WTC11 (cell line): ENCODE results near the gene RHOF. TPM values are rescaled to one million over a fixed set of nuclear protein-coding genes. Genes with fewer than 3 reads are reported as not detected.
A peak's percentile ranks its signal among the peaks of the same experiment; 100 is the strongest.

Experiments
- CREB1 ChIP-seq: sonication (generic); formaldehyde crosslinking; IDR thresholded peaks from 2 replicates; pipeline ENCODE4 v1.8.0; 2023; ENCODE audit warnings: mild to moderate bottlenecking, missing genetic modification reagents
- EMX1 ChIP-seq: fragments of 250-450 bp; sonication (Bioruptor Pico); IDR thresholded peaks from 2 replicates; pipeline ENCODE4 v1.8.0; 2021; ENCODE audit warnings: mild to moderate bottlenecking
- FOXK1 ChIP-seq: sonication (generic); formaldehyde crosslinking; IDR thresholded peaks from 2 replicates; pipeline ENCODE4 v1.8.0; 2022; ENCODE audit warnings: mild to moderate bottlenecking, moderate library complexity, missing genetic modification reagents
- FOXP1 ChIP-seq: sonication (generic); formaldehyde crosslinking; IDR thresholded peaks from 2 replicates; pipeline ENCODE4 v1.8.0; 2022; ENCODE audit warnings: missing genetic modification reagents, mild to moderate bottlenecking, moderate library complexity, borderline replicate concordance
- GRHL2 ChIP-seq: fragments of 250-450 bp; sonication (Bioruptor Pico); IDR thresholded peaks from 2 replicates; pipeline ENCODE4 v1.8.0; 2022; ENCODE audit warnings: mild to moderate bottlenecking, moderate library complexity; ENCODE audit not compliant: insufficient replicate concordance, severe bottlenecking
- HMGA2 ChIP-seq: fragments of 250-450 bp; sonication (Bioruptor Pico); IDR thresholded peaks from 2 replicates; pipeline ENCODE4 v1.4.0; 2021; ENCODE audit warnings: mild to moderate bottlenecking, moderate library complexity
- MYBL2 ChIP-seq: sonication (generic); formaldehyde crosslinking; IDR thresholded peaks from 2 replicates; pipeline ENCODE4 v1.8.1; 2023; ENCODE audit warnings: mild to moderate bottlenecking, moderate library complexity, missing genetic modification reagents
- NFATC4 ChIP-seq: fragments of 250-450 bp; sonication (Bioruptor Pico); IDR thresholded peaks from 2 replicates; pipeline ENCODE4 v1.9.0; 2021; ENCODE audit warnings: mild to moderate bottlenecking
- NFYB ChIP-seq: sonication (generic); formaldehyde crosslinking; conservative IDR thresholded peaks from 2 replicates; pipeline ENCODE4 v1.8.0; 2022; ENCODE audit warnings: low read depth, missing genetic modification reagents
- RELA ChIP-seq: sonication (generic); formaldehyde crosslinking; IDR thresholded peaks from 2 replicates; pipeline ENCODE4 v1.8.1; 2022; ENCODE audit warnings: missing genetic modification reagents, mild to moderate bottlenecking, borderline replicate concordance
- RORB ChIP-seq: fragments of 250-450 bp; sonication (Bioruptor Pico); IDR thresholded peaks from 2 replicates; pipeline ENCODE4 v1.9.0; 2021; ENCODE audit warnings: mild to moderate bottlenecking
- ZNF219 ChIP-seq: sonication (generic); formaldehyde crosslinking; IDR thresholded peaks from 2 replicates; pipeline ENCODE4 v1.8.0; 2023; ENCODE audit warnings: missing genetic modification reagents, mild to moderate bottlenecking, borderline replicate concordance
- ZNF232 ChIP-seq: sonication (generic); formaldehyde crosslinking; IDR thresholded peaks from 2 replicates; pipeline ENCODE4 v1.8.0; 2022; ENCODE audit warnings: mild to moderate bottlenecking, missing genetic modification reagents
- ZNF263 ChIP-seq: sonication (generic); formaldehyde crosslinking; IDR thresholded peaks from 2 replicates; pipeline ENCODE4 v1.8.1; 2022; ENCODE audit warnings: low read depth, mild to moderate bottlenecking, moderate library complexity, missing genetic modification reagents
- total RNA-seq: library from RNA; stranded (reverse); gene quantifications from 3 replicates; pipeline ENCODE4 v1.2.3, GENCODE V29; 2021
- TF ChIP-seq, protein P1 (sequence below): fragments of 250-450 bp; sonication (Bioruptor Pico); IDR thresholded peaks from 2 replicates; pipeline ENCODE4 v1.9.0; 2021; ENCODE audit warnings: mild to moderate bottlenecking, borderline replicate concordance
- TF ChIP-seq, protein P2 (sequence below): sonication (generic); formaldehyde crosslinking; IDR thresholded peaks from 2 replicates; pipeline ENCODE4 v1.8.1; 2023; ENCODE audit warnings: mild to moderate bottlenecking, missing genetic modification reagents
- TF ChIP-seq, protein P3 (sequence below): sonication (generic); formaldehyde crosslinking; IDR thresholded peaks from 2 replicates; pipeline ENCODE4 v1.8.0; 2022; ENCODE audit warnings: mild to moderate bottlenecking, missing genetic modification reagents
- TF ChIP-seq, protein P4 (sequence below): fragments of 200-600 bp; IDR thresholded peaks from 2 replicates; pipeline ENCODE4 v1.8.0; 2022; ENCODE audit warnings: antibody characterized with exemption
- TF ChIP-seq, protein P5 (sequence below): sonication (generic); formaldehyde crosslinking; conservative IDR thresholded peaks from 2 replicates; pipeline ENCODE4 v1.8.1; 2023; ENCODE audit warnings: mild to moderate bottlenecking, low read depth, missing genetic modification reagents, moderate library complexity
- TF ChIP-seq, protein P6 (sequence below): sonication (generic); formaldehyde crosslinking; IDR thresholded peaks from 2 replicates; pipeline ENCODE4 v1.8.0; 2023; ENCODE audit warnings: missing genetic modification reagents
- TF ChIP-seq, protein P7 (sequence below): fragments of 250-450 bp; sonication (Bioruptor Pico); IDR thresholded peaks from 2 replicates; pipeline ENCODE4 v1.9.0; 2021; ENCODE audit warnings: moderate library complexity, mild to moderate bottlenecking, inconsistent platforms, borderline replicate concordance
- TF ChIP-seq, protein P8 (sequence below): sonication (generic); formaldehyde crosslinking; IDR thresholded peaks from 2 replicates; pipeline ENCODE4 v1.8.1; 2022; ENCODE audit warnings: low read depth, missing genetic modification reagents, borderline replicate concordance

RHOF gene
- total RNA-seq, 1 experiment from 2014 or later, result 45.3 TPM

DNA sequence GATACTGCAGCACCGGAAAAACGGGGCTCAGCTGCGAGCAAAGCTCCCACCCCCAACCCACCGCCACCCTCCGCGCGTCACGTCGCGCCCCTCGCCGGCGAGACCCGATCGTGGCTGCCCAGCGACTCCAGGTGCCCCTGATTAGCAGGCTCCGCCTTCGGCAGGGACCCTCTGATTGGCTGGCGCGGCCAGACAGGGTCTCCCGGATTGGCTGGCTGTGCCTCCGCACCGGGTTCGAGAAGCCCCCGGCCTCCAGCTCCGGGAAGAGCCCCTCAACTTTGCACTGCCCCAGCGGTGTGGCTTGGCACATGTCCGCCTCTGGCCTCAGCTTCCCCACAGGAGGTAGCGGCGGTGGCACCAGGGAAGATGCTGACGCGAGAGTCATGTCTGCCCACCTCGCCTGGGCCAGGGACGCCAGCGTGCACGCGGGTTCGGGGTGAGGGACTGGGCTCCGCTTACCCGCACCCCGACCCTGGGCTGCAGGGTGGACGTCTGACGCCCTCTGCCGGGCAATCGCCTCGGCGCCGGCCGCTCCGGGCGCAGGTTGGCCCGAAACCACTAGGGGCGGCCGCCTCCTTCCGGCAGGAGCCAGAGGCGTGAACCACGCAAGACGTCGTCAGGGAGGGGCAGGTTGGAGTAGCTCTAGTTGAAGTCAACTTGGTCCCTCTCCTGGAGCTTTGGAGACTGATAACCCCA lies 498 bp upstream of the RHOF start (continued):
- TF ChIP-seq, protein P1, sequence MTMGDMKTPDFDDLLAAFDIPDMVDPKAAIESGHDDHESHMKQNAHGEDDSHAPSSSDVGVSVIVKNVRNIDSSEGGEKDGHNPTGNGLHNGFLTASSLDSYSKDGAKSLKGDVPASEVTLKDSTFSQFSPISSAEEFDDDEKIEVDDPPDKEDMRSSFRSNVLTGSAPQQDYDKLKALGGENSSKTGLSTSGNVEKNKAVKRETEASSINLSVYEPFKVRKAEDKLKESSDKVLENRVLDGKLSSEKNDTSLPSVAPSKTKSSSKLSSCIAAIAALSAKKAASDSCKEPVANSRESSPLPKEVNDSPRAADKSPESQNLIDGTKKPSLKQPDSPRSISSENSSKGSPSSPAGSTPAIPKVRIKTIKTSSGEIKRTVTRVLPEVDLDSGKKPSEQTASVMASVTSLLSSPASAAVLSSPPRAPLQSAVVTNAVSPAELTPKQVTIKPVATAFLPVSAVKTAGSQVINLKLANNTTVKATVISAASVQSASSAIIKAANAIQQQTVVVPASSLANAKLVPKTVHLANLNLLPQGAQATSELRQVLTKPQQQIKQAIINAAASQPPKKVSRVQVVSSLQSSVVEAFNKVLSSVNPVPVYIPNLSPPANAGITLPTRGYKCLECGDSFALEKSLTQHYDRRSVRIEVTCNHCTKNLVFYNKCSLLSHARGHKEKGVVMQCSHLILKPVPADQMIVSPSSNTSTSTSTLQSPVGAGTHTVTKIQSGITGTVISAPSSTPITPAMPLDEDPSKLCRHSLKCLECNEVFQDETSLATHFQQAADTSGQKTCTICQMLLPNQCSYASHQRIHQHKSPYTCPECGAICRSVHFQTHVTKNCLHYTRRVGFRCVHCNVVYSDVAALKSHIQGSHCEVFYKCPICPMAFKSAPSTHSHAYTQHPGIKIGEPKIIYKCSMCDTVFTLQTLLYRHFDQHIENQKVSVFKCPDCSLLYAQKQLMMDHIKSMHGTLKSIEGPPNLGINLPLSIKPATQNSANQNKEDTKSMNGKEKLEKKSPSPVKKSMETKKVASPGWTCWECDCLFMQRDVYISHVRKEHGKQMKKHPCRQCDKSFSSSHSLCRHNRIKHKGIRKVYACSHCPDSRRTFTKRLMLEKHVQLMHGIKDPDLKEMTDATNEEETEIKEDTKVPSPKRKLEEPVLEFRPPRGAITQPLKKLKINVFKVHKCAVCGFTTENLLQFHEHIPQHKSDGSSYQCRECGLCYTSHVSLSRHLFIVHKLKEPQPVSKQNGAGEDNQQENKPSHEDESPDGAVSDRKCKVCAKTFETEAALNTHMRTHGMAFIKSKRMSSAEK (CRISPR knock-in tag), result no peak
- TF ChIP-seq ZNF263 (peak; percentile 22; the same call in 1 of the 2 replicates), CREB1 (CRISPR knock-in tag) (peak; percentile 79), GRHL2 (CRISPR knock-in tag) (no peak), RELA (peak; percentile 96), FOXK1 (CRISPR knock-in tag) (no peak; the same call in 1 of the 2 replicates), MYBL2 (CRISPR knock-in tag) (peak; percentile 83; the same call in 1 of the 2 replicates), ZNF219 (CRISPR knock-in tag) (0 out of 2 replicates have a peak, but pooled peaks have one; percentile 47), HMGA2 (CRISPR knock-in tag) (no peak), NFYB (CRISPR knock-in tag) (peak; percentile 78), RORB (CRISPR knock-in tag) (no peak), NFATC4 (peak; percentile 79), FOXP1 (CRISPR knock-in tag) (peak; percentile 96), EMX1 (CRISPR knock-in tag) (peak; percentile 61; the same call in 1 of the 2 replicates), ZNF232 (CRISPR knock-in tag) (peak; percentile 82; the same call in 1 of the 2 replicates)
- TF ChIP-seq, protein P2, sequence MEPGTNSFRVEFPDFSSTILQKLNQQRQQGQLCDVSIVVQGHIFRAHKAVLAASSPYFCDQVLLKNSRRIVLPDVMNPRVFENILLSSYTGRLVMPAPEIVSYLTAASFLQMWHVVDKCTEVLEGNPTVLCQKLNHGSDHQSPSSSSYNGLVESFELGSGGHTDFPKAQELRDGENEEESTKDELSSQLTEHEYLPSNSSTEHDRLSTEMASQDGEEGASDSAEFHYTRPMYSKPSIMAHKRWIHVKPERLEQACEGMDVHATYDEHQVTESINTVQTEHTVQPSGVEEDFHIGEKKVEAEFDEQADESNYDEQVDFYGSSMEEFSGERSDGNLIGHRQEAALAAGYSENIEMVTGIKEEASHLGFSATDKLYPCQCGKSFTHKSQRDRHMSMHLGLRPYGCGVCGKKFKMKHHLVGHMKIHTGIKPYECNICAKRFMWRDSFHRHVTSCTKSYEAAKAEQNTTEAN (CRISPR knock-in tag), result peak; percentile 83; the same call in 1 of the 2 replicates
- TF ChIP-seq, protein P3, sequence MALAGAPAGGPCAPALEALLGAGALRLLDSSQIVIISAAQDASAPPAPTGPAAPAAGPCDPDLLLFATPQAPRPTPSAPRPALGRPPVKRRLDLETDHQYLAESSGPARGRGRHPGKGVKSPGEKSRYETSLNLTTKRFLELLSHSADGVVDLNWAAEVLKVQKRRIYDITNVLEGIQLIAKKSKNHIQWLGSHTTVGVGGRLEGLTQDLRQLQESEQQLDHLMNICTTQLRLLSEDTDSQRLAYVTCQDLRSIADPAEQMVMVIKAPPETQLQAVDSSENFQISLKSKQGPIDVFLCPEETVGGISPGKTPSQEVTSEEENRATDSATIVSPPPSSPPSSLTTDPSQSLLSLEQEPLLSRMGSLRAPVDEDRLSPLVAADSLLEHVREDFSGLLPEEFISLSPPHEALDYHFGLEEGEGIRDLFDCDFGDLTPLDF (CRISPR knock-in tag), result peak; percentile 48; the same call in 1 of the 2 replicates
- TF ChIP-seq, protein P4, sequence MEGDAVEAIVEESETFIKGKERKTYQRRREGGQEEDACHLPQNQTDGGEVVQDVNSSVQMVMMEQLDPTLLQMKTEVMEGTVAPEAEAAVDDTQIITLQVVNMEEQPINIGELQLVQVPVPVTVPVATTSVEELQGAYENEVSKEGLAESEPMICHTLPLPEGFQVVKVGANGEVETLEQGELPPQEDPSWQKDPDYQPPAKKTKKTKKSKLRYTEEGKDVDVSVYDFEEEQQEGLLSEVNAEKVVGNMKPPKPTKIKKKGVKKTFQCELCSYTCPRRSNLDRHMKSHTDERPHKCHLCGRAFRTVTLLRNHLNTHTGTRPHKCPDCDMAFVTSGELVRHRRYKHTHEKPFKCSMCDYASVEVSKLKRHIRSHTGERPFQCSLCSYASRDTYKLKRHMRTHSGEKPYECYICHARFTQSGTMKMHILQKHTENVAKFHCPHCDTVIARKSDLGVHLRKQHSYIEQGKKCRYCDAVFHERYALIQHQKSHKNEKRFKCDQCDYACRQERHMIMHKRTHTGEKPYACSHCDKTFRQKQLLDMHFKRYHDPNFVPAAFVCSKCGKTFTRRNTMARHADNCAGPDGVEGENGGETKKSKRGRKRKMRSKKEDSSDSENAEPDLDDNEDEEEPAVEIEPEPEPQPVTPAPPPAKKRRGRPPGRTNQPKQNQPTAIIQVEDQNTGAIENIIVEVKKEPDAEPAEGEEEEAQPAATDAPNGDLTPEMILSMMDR, result peak; percentile 87
- TF ChIP-seq, protein P5, sequence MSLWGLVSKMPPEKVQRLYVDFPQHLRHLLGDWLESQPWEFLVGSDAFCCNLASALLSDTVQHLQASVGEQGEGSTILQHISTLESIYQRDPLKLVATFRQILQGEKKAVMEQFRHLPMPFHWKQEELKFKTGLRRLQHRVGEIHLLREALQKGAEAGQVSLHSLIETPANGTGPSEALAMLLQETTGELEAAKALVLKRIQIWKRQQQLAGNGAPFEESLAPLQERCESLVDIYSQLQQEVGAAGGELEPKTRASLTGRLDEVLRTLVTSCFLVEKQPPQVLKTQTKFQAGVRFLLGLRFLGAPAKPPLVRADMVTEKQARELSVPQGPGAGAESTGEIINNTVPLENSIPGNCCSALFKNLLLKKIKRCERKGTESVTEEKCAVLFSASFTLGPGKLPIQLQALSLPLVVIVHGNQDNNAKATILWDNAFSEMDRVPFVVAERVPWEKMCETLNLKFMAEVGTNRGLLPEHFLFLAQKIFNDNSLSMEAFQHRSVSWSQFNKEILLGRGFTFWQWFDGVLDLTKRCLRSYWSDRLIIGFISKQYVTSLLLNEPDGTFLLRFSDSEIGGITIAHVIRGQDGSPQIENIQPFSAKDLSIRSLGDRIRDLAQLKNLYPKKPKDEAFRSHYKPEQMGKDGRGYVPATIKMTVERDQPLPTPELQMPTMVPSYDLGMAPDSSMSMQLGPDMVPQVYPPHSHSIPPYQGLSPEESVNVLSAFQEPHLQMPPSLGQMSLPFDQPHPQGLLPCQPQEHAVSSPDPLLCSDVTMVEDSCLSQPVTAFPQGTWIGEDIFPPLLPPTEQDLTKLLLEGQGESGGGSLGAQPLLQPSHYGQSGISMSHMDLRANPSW (CRISPR knock-in tag), result no peak
- TF ChIP-seq, protein P6, sequence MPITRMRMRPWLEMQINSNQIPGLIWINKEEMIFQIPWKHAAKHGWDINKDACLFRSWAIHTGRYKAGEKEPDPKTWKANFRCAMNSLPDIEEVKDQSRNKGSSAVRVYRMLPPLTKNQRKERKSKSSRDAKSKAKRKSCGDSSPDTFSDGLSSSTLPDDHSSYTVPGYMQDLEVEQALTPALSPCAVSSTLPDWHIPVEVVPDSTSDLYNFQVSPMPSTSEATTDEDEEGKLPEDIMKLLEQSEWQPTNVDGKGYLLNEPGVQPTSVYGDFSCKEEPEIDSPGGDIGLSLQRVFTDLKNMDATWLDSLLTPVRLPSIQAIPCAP (CRISPR knock-in tag), result peak; percentile 61; the same call in 1 of the 2 replicates
- TF ChIP-seq, protein P7, sequence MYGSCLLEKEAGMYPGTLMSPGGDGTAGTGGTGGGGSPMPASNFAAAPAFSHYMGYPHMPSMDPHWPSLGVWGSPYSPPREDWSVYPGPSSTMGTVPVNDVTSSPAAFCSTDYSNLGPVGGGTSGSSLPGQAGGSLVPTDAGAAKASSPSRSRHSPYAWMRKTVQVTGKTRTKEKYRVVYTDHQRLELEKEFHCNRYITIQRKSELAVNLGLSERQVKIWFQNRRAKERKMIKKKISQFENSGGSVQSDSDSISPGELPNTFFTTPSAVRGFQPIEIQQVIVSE, result no peak
- TF ChIP-seq, protein P8, sequence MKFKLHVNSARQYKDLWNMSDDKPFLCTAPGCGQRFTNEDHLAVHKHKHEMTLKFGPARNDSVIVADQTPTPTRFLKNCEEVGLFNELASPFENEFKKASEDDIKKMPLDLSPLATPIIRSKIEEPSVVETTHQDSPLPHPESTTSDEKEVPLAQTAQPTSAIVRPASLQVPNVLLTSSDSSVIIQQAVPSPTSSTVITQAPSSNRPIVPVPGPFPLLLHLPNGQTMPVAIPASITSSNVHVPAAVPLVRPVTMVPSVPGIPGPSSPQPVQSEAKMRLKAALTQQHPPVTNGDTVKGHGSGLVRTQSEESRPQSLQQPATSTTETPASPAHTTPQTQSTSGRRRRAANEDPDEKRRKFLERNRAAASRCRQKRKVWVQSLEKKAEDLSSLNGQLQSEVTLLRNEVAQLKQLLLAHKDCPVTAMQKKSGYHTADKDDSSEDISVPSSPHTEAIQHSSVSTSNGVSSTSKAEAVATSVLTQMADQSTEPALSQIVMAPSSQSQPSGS (CRISPR knock-in tag), result no peak
